ENCODE measurements around the gene TOGARAM2.

The TOGARAM2 gene

GRCh38 chr2:29055601-29056000 is 74.5 kb downstream of the TOGARAM2 start:
- no peaks in the 10 kb centered on the region for H3K9me3 ChIP-seq (ENCODE audit: control insufficient read depth, insufficient read depth, low read length)
- no peak overlapping the region for H3K9ac ChIP-seq (ENCODE audit: low read depth, low read length)
- H3K4me1 ChIP-seq (ENCODE audit: insufficient read depth, low read length): peaks cover 13% of the 10 kb centered on the region
- H3K36me3 ChIP-seq (ENCODE audit: insufficient read depth, low read length): no peaks in the 10 kb centered on the region

GRCh38 chr2:29056452-29056851 is 75.4 kb downstream of the TOGARAM2 start:
- Histone ChIP-seq H3K9ac (ENCODE audit: low read depth, low read length) (no peak overlapping the region), H3K4me1 (ENCODE audit: insufficient read depth, low read length) (peaks cover 13% of the 10 kb centered on the region), H3K9me3 (ENCODE audit: control insufficient read depth, insufficient read depth, low read length) (no peaks in the 10 kb centered on the region), H3K36me3 (ENCODE audit: insufficient read depth, low read length) (no peaks in the 10 kb centered on the region)

- H3K9ac ChIP-seq (ENCODE audit: low read depth, low read length): no peak overlapping the region
- H3K9me3 ChIP-seq (ENCODE audit: control insufficient read depth, insufficient read depth, low read length): no peaks in the 10 kb centered on the region
- H3K4me1 ChIP-seq (ENCODE audit: insufficient read depth, low read length): peaks cover 13% of the 10 kb centered on the region
- H3K36me3 ChIP-seq (ENCODE audit: insufficient read depth, low read length): no peaks in the 10 kb centered on the region
Observed at GRCh38 chr2:29057006-29057405, 75.9 kb downstream of the TOGARAM2 start.

GRCh38 chr2:29059624-29060023 is 78.5 kb downstream of the TOGARAM2 start:
- H3K9me3 ChIP-seq (ENCODE audit: control insufficient read depth, insufficient read depth, low read length): no peaks in the 10 kb centered on the region
- H3K9ac ChIP-seq (ENCODE audit: low read depth, low read length): no peak overlapping the region
- H3K36me3 ChIP-seq (ENCODE audit: insufficient read depth, low read length): no peaks in the 10 kb centered on the region
- H3K4me1 ChIP-seq (ENCODE audit: insufficient read depth, low read length): peaks cover 3% of the 10 kb centered on the region; the same call in 1 of the 2 replicates

- Histone ChIP-seq H3K4me1 (ENCODE audit: insufficient read depth, low read length) (peaks cover 3% of the 10 kb centered on the region; the same call in 1 of the 2 replicates), H3K9ac (ENCODE audit: low read depth, low read length) (no peak overlapping the region), H3K9me3 (ENCODE audit: control insufficient read depth, insufficient read depth, low read length) (no peaks in the 10 kb centered on the region), H3K36me3 (ENCODE audit: insufficient read depth, low read length) (no peaks in the 10 kb centered on the region)
Observed at GRCh38 chr2:29060441-29060840, 79.3 kb downstream of the TOGARAM2 start.

- Histone ChIP-seq H3K4me1 (ENCODE audit: insufficient read depth, low read length) (peaks cover 3% of the 10 kb centered on the region; the same call in 1 of the 2 replicates), H3K9ac (ENCODE audit: low read depth, low read length) (no peak overlapping the region), H3K9me3 (ENCODE audit: control insufficient read depth, insufficient read depth, low read length) (no peaks in the 10 kb centered on the region), H3K36me3 (ENCODE audit: insufficient read depth, low read length) (no peaks in the 10 kb centered on the region)
Observed at GRCh38 chr2:29061176-29061575, 80.1 kb downstream of the TOGARAM2 start.

- no peaks in the 10 kb centered on the region for H3K9me3 ChIP-seq (ENCODE audit: control insufficient read depth, insufficient read depth, low read length)
- no peaks in the 10 kb centered on the region for H3K36me3 ChIP-seq (ENCODE audit: insufficient read depth, low read length)
- H3K9ac ChIP-seq (ENCODE audit: low read depth, low read length): no peak overlapping the region
- H3K4me1 ChIP-seq (ENCODE audit: insufficient read depth, low read length): peaks cover 3% of the 10 kb centered on the region; the same call in 1 of the 2 replicates
Observed at GRCh38 chr2:29061616-29062015, 80.5 kb downstream of the TOGARAM2 start.

- Histone ChIP-seq H3K36me3 (ENCODE audit: insufficient read depth, low read length) (no peaks in the 10 kb centered on the region), H3K9ac (ENCODE audit: low read depth, low read length) (no peak overlapping the region), H3K9me3 (ENCODE audit: control insufficient read depth, insufficient read depth, low read length) (no peaks in the 10 kb centered on the region), H3K4me1 (ENCODE audit: insufficient read depth, low read length) (peaks cover 3% of the 10 kb centered on the region; the same call in 1 of the 2 replicates)
Observed at GRCh38 chr2:29062371-29062770, 81.3 kb downstream of the TOGARAM2 start.

GRCh38 chr2:29063056-29063455 is 82.0 kb downstream of the TOGARAM2 start:
- Histone ChIP-seq H3K9me3 (ENCODE audit: control insufficient read depth, insufficient read depth, low read length) (no peaks in the 10 kb centered on the region), H3K36me3 (ENCODE audit: insufficient read depth, low read length) (no peaks in the 10 kb centered on the region), H3K4me1 (ENCODE audit: insufficient read depth, low read length) (peaks cover 3% of the 10 kb centered on the region; the same call in 1 of the 2 replicates), H3K9ac (ENCODE audit: low read depth, low read length) (no peak overlapping the region)

GRCh38 chr2:29063646-29064345 is 82.7 kb downstream of the TOGARAM2 start:
- Histone ChIP-seq H3K36me3 (ENCODE audit: insufficient read depth, low read length) (no peaks in the 10 kb centered on the region), H3K9me3 (ENCODE audit: control insufficient read depth, insufficient read depth, low read length) (no peaks in the 10 kb centered on the region), H3K4me1 (ENCODE audit: insufficient read depth, low read length) (peaks cover 3% of the 10 kb centered on the region; the same call in 1 of the 2 replicates), H3K9ac (ENCODE audit: low read depth, low read length) (no peak overlapping the region)

- Histone ChIP-seq H3K9ac (ENCODE audit: low read depth, low read length) (no peak overlapping the region), H3K4me1 (ENCODE audit: insufficient read depth, low read length) (peaks cover 3% of the 10 kb centered on the region; the same call in 1 of the 2 replicates), H3K9me3 (ENCODE audit: control insufficient read depth, insufficient read depth, low read length) (no peaks in the 10 kb centered on the region), H3K36me3 (ENCODE audit: insufficient read depth, low read length) (no peaks in the 10 kb centered on the region)
Observed at GRCh38 chr2:29064346-29064715, 83.2 kb downstream of the TOGARAM2 start.

GRCh38 chr2:29064746-29065067 is 83.6 kb downstream of the TOGARAM2 start:
- Histone ChIP-seq H3K9me3 (ENCODE audit: control insufficient read depth, insufficient read depth, low read length) (no peaks in the 10 kb centered on the region), H3K36me3 (ENCODE audit: insufficient read depth, low read length) (no peaks in the 10 kb centered on the region), H3K4me1 (ENCODE audit: insufficient read depth, low read length) (peaks cover 3% of the 10 kb centered on the region; the same call in 1 of the 2 replicates), H3K9ac (ENCODE audit: low read depth, low read length) (no peak overlapping the region)

- peaks cover 3% of the 10 kb centered on the region; the same call in 1 of the 2 replicates for H3K4me1 ChIP-seq (ENCODE audit: insufficient read depth, low read length)
- no peaks in the 10 kb centered on the region for H3K36me3 ChIP-seq (ENCODE audit: insufficient read depth, low read length)
- H3K9me3 ChIP-seq (ENCODE audit: control insufficient read depth, insufficient read depth, low read length): no peaks in the 10 kb centered on the region
- no peak overlapping the region for H3K9ac ChIP-seq (ENCODE audit: low read depth, low read length)
Observed at GRCh38 chr2:29065068-29065811, 84.1 kb downstream of the TOGARAM2 start.

- no peaks in the 10 kb centered on the region for H3K36me3 ChIP-seq (ENCODE audit: insufficient read depth, low read length)
Observed at GRCh38 chr2:29066271-29066860, 85.3 kb downstream of the TOGARAM2 start.

More at GRCh38 chr2:29066271-29066860, 85.3 kb downstream of the TOGARAM2 start:
- Histone ChIP-seq H3K4me1 (ENCODE audit: insufficient read depth, low read length) (peaks cover 3% of the 10 kb centered on the region; the same call in 1 of the 2 replicates), H3K9me3 (ENCODE audit: control insufficient read depth, insufficient read depth, low read length) (no peaks in the 10 kb centered on the region), H3K9ac (ENCODE audit: low read depth, low read length) (no peak overlapping the region)

Measured in ES-I3 (cell line).